NCI-H2107 (cell line): ENCODE measurements around the gene CFAP73.
A peak's percentile ranks its signal among the peaks of the same experiment; 100 is the strongest.

Experiments
- DNase-seq: peaks from one replicate; lab custom pipeline; 2025; lab: John Stamatoyannopoulos, UW

CFAP73 gene

DNA sequence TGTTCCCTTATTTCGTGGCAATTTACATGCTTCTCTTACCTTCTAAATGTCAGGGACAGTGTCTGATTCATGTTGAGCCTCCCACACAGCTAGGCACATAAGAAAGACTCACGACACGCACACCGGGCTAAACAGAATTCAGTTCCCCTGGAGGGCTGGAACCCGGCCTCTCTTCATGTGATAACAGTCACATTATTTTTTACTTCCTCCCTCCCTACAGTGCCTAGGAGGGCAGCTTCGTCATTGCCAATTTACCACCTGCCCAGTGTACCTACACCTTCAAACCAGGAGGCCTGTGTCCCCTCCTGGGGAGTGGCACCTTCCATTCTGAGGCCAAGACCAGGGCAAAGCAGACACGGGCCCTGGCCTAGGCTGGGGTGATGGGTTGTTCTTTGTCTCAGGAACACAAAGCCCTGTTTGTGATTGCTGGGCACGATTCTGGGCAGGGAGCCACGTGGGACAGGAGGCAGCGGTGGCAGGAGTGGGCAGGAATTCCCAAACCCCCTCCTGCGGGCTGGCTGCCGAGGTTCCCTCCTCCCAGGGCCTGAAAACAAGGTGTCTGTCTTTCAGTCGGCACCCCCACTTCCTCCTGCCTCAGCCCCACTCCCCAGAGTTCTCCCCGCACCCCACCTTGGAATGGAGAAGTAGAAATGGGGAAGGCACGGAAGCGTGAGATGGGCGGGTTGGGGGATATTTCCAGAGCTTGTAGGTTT lies 7.2 kb upstream of the CFAP73 start:
- no peak for DNase-seq

DNA sequence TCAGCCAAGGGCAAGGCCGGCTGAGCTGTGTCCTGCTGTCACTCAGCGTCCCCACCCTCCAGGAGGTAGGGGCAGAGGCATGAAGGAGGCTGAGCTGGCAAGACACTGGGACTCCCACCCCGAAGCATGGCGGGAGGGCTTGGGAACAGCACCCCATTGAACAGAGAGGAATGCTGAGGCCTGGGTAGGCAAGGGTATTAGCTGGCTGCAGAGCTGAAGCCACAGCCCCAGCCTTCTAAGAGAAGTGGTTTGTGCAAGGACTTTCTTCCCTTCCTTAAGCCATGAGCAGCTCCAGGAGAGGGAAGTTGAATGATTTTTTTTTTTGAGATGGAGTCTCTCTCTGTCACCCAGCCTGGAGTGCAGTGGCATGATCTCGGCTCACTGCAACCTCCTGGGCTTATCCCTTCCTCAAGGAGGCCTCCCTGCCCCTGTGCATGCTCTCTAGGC lies 6.6 kb upstream of the CFAP73 start:
- no peak for DNase-seq

DNA sequence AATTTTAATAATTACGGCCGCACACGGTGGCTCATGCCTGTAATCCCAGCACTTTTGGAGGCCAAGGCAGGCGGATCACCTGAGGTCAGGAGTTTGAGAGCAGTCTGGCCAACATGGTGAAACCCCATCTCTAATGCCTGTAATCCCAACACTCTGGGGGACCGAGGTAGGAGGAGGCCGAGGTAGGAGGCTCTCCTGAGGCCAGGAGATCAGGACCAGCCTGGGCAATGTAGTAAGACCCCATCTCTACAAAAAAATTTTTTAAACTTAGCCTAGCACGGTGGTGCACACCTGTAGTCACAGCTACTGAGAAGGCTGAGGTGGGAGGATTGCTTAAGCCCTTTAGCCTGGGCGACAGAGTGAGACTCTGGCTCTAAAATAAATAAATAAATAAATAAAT lies 5.6 kb upstream of the CFAP73 start:
- DNase-seq, result no peak

DNA sequence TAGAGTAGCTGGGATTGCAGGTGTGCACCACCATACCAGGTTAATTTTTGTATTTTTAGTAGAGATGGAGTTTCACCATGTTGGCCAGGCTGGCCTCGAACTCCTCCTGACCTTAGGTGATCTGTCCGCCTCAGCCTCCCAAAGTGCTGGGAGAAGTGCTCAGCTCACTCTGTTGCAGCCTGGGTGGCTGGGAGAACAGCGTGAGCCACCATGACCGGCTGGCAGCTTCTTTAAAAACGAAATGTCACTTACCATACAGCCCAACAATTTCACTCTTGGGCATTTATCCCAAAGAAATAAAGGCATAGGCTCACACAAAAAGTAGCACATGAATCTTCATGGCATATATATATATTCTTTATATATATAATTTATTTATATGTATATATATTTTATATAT lies 4.7 kb upstream of the CFAP73 start:
- no peak for DNase-seq

DNA sequence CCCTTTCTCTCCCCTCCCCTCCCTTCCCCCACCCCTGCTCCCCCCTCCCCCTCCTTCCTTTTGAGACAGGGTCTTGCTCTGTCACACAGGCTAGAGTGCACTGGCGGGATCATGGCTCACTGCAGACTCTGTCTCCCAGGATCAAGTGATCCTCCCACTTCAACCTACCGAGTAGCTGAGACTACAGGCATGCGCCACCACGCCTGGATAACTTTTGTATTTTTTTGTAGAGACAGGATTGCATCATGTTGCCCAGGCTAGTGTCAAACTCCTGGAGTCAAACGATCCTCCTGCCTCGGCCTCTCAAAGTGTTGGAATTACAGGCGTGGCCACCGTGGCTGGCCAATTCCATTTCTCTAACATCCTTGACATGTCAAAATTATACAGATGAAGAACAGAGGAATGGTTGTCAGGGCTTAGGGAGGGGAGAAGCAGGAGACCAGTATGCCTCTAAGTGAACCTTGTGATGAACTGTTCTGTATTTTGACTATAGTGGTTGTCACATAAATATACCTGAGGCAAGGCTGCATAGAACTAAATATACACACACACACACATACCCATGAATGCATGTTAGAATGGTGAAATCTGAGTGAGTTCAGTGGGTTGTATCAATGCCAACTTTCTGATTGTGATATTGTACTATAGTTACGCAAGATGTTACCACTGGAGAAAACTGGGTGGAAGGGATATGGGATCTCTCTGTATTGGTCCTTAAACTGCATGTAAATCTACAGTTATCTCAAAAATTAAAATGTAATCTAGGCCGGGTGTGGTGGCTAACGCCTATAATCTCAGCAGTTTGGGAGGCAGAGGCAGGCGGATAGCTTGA lies 3.6 kb upstream of the CFAP73 start:
- DNase-seq, result no peak

DNA sequence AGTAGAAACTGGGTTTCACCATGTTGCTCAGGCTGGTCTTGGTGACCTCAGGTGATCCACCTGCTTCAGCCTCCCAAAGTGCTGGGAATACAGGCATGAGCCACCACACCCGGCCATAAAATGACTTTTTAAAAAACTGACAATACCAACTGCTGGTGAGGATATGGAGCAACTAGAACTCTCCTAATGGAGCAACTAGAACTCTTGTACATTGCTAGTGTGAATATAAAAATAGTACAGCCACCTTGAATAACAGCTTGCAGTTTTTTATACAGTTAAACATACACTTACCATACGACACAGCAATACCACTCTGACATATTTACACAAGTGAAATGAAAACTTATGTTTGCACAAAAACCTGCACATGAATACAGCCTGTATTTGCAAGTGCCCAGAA lies 2.5 kb upstream of the CFAP73 start:
- no peak for DNase-seq

DNA sequence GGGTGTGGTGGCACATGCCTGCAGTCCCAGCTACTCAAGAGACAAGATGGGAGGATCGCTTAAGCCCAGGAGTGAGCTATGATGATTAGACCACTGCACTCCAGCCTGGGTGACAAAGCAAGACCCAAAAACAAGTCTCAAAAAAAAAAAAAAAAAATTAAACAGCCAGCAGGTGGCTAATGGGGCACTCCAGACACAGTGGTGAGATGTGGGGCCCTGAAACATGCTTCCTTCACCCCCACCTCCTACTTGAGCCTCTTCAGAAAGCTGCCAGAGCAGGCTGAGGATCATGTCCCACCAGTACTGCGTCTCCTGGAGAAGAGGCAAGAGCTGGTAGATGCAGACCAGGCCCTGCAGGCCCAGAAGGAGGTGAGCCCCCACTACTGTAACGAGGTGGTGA lies 2.1 kb downstream of the CFAP73 start:
- no peak for DNase-seq

DNA sequence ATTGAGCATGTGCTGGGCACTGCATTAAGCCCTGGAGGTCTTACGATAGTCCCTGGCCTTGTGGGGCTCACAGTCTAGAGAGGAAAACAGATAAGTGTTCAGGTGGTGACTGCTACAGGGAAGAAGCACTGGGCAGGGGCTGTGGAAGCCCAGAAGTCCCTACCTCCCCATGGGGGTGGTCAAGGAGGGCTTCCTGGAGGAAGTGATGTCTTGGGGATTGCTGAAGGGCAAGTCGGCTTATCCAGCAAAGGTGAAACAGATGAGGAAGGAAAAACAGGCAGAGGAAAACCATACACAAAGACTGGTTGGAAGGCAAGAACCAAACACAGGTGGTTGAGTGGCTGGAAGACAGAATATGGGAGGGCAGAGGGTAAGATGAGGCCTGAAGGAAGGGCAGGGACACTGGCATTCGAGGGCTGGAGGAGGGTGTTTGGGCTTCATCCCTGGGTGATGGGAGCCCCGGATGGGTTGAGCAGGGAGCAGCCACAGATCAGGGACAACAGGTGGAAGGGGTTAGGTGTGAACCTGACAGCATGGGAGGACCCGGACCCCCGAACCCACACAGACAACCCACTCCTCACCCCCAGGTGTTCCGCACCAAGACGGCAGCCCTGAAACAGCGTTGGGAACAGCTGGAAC lies 2.8 kb downstream of the CFAP73 start:
- DNase-seq, result no peak

DNA sequence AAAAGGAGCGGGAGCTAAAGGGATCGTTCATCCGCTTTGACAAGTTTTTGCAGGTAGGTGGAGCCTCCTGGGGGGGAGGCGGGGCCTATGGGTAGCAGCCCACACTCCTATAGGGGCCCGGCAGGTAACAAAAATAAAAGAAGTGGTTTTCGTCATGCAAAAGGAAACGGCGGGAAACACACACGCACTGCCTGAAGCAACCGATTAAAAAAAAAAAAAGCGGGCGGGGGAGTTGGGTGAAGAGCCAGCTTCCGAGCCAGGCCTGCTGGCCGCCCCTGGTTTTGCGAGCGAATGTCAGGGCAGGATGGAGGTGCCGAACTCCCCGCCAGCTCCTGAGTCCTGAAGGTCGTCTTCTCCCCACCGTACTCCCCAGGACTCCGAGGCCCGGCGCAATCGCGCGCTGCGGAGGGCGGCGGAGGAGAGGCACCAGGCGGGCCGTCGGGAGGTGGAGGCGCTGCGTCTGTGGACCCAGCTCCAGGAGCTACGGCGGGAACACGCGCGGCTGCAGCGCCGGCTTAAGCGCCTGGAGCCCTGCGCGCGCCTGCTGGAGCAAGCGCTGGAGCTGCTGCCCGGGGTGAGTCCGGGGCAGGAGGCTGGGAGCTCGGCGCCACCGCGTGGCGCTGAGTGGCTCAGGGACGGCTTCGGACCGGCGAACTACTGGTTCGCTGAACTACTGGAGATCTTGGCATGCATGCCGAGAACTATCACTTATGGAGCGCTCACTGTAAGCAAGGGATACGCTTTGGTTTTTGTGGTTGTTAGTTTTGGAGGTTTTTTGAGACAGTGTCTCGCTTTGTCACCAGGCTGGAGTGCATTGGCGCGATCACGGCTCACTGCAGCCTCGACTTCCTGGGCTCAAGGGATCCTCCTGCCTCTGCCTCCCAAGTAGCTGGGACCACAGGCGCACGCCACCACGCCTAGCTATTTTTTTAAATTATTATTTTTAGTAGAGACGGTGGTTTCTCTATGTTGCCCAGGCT lies 3.6 kb downstream of the CFAP73 start:
- DNase-seq, result peak; percentile 56

DNA sequence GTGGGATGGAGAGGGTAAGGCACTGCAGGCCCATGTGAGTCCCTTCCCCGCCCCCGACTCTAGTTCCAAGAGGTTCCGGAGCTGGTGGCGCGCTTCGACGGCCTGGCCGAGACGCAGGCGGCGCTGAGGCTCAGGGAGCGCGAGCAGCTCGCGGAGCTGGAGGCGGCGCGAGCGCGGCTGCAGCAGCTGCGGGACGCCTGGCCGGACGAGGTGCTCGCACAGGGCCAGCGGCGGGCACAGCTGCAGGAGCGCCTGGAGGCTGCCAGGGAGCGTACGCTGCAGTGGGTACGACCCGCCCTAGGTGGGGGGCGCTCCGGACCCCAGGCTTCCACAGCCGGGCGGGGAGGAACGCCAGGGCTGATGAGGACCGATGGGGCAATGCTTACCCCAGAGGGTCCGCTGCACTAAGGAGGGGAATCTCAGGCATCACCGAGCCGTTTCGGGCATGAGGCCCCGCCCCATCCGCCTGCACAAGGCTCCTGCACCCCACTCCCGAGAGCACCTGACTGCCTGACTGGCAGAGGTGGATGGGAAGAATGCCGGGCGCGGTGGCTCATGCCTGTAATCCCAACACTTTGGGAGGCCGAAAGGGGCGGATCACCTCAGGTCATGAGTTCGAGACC lies 4.9 kb downstream of the CFAP73 start:
- peak; percentile 13 for DNase-seq

DNA sequence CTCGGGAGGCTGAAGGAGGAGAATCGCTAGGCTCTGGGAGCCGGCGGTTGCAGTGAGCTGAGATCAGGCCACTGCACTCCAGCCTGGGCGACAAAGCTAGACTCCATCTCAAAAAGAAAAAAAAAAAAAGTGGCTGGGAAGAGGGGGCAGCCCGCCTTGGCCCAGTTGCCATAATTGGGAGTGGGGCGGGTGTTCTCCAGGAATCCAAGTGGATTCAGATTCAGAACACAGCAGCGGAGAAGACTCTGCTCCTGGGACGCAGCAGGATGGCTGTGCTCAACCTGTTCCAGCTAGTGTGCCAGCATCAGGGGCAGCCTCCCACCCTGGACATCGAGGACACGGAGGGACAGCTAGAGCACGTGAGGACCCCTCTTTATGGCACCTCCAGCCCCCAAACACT lies 5.5 kb downstream of the CFAP73 start:
- no peak for DNase-seq

DNA sequence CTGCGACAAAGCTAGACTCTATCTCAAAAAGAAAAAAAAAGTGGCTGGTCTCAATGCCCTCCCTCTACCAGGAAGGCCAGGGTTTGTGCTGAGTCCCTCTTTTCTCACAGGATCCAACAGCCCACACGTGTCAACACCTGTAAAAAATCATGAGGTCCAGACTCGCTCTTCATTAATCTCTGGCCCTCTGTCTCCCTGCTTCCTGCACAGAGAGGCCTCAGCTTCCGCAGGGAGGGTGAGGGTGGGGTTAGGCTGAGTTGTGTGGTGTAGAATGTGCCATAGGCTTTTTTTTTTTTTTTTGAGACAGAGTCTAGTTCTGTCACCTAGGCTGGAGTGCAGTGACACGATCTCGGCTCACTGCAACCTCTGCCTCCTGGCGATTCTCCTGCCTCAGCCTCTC lies 6.1 kb downstream of the CFAP73 start:
- no peak for DNase-seq

DNA sequence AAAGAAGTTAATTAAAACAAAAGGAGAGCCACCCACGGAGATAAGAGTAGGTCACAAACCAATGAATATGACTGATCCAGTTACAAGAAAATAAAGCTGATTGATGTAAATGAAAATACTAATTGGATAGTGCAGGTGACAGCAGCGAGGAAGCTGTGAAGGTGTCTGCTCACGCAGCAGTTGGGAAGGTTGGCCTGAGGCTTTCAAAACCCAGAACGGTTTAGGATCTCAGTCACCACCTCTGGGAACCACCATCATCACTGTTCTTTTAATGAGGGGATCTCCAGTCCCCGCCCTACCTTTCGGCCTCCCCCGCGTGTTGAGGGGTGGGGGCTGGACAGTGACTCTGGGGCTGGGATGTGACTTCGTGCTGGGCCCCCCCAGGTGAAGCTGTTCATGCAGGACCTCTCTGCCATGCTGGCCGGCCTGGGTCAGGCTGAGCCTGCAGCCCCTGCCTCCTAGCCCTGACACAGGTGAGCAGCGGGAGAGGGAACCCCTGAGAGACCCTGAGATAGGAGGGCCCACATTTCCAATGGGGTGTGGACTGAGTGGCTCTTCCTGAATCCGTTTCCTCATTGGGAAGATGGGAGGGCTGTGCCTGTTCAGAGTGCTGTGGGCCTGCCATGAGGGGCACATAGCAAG lies 7.8 kb downstream of the CFAP73 start:
- DNase-seq, result no peak

DNA sequence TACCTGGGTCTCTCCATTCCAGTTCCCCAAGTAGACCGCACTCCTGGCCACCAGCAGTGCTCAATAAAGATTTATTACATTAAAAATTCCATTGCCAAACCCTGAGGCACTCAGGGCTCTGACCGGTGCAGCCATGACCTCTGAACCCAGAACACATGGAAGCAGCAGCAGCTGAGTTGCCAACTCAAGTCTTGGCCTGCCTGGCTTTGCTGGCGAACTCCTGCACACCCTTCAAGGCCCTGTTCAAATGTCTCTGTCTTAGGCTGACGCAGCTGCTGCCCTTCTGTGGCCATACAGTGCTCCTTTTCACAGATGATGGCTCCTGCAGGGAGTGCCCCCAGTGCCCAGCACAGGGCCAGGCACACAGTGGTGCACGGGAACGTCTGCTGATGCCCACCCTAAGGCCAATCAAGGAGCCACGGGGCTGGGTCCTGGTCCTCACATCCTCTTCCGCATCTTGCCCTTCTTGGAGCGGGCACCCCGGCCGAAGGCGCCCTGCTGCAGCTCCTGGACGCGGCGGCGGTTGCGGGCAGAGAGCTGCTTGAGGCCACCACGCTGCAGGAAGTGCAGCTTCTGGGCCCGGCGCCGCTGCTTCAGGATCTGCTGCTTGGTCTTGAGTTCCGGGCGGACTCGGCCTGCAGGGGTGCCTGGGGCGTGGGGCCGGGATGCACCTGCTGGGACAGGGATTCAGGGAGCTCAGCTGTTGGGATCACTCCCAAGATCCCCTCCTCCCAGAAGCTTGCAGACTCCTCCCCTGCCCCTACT lies 9.1 kb downstream of the CFAP73 start:
- no peak for DNase-seq

DNA sequence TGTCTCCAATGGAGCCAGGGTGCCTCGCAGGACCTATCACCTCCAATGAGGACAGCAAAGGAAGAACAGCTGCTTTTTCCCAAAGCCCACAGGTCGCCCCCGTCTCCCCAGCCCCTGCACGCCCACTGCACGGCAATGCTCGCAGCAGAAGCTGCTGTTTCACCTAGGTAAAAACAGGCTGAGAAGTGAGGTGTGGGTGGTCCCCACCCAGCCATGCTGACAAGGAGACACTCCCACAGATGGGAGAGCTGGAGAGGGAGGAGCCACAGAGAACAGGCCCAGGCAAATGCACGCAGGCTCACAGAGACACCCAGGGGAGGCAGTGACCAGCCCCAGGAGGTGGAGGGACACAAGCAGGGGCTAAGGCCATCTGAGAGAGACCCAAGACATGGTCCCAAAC lies 10.4 kb downstream of the CFAP73 start:
- no peak for DNase-seq

DNA sequence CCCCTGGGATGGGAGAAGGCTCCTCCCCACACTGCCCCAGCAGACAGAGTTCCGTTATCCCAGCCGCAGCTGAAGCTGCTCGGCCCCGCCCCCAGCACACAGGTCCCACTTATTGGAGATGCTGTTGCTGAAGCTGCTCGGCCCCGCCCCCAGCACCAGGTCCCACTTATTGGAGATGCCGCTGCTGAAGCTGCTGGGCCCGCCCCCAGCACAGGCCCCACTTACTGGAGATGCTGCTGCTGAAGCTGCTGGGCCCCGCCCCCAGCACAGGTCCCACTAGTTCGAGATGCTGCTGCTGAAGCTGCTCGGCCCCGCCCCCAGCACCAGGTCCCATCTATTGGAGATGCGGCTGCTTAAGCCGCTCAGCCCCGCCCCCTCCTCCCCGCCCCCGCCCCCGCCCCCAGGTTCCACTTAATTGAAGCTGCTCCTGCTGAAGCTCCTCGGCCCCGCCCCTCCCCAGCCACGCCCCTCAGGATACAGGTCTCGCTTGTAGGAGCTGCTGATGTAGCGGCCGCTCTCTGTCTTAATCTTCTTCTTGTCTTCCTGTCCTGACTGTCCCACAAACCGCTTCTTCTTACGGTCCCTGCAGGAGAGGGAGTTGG lies 12.0 kb downstream of the CFAP73 start:
- DNase-seq, result no peak

DNA sequence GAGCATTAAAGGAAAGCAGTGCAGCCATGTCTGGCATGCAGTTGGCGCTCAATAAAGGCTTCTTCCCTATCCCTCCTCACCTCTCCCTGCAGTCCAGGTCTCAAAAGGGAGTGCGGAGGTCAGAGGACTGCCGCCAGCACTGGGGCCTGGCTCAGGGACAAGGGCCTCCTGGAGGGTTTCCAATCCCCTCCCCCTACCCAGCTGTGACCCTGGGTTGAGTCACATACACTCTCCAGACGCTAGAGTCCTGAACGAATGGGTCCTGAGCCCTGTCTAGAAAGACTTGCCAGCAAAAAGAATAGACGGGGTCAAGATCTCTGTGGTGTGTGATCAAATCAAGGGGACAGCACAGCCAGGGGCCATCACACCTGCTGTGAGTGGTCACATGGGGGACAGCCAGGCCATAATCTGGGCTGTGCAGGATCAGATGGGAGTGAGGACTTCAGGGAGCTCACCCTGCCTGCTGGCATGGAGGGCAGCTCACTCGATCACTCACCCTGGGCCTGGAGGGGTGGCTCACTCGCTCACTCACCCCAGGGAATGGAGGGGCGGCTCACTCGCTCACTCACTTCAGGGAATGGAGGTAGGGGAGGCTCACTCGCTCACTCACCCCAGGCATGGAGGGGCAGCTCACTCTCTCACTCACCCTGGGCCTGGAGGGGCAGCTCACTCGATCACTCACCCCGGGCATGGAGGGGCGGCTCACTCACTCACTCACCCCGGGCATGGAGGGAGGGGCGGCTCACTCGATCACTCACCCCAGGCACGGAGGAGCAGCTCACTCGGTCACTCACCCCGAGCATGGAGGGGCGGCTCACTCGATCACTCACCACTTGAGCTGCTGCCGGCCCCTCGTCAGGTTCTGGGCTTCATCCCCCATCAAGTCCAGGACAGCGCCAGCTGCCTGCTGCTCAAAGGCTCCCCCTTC lies 12.8 kb downstream of the CFAP73 start:
- no peak for DNase-seq

DNA sequence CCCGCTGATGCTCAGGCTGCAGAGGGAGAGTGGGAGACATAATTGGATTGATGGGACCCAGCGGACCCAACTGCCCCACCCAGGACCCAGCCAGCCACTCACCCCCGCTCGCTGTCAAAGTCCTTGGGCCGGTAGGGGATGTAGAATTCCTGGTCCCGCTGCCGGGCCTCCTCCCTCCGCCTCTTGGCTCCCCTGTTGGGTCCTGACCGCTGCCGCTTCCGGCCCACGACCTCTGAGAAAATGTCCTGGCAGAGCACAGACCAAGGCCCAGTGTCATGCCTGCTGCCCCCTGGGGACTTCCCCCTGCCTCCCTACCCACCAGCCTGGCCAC lies 13.5 kb downstream of the CFAP73 start:
- DNase-seq, result no peak

DNA sequence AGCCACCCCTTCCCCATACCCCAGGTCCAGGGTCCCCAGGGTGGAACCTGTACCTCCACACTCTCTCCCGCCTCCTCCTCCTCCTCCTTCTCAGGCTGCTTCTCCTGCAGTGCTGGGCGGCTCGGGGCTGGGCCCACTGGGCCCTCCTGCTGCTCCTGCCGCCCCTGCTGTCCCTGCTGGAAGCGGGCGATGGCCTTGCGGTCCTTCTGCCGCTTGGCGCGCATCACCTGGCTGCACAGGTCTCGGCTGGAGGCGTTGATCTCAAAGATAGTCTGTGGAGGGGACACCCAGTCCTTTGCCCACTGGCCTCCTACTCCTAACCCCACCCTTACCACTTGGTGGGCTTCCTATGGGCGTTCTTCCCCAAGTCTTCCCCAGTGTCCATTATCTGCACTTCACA lies 14.5 kb downstream of the CFAP73 start:
- no peak for DNase-seq
